ENCODE results near the gene BPIFB1.

The BPIFB1 gene

GRCh38 chr20:33349493-33349892, 66.5 kb downstream of the BPIFB1 start:
- TF ChIP-seq, protein P1, sequence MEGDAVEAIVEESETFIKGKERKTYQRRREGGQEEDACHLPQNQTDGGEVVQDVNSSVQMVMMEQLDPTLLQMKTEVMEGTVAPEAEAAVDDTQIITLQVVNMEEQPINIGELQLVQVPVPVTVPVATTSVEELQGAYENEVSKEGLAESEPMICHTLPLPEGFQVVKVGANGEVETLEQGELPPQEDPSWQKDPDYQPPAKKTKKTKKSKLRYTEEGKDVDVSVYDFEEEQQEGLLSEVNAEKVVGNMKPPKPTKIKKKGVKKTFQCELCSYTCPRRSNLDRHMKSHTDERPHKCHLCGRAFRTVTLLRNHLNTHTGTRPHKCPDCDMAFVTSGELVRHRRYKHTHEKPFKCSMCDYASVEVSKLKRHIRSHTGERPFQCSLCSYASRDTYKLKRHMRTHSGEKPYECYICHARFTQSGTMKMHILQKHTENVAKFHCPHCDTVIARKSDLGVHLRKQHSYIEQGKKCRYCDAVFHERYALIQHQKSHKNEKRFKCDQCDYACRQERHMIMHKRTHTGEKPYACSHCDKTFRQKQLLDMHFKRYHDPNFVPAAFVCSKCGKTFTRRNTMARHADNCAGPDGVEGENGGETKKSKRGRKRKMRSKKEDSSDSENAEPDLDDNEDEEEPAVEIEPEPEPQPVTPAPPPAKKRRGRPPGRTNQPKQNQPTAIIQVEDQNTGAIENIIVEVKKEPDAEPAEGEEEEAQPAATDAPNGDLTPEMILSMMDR (conservative IDR thresholded peaks at IDR 0.05; ENCODE audit: low read length), result no peak
- no peak for DNase-seq (ENCODE audit: low read depth)
- H3K4me3 ChIP-seq (ENCODE audit: low read length), result no peak overlapping the region

DNA sequence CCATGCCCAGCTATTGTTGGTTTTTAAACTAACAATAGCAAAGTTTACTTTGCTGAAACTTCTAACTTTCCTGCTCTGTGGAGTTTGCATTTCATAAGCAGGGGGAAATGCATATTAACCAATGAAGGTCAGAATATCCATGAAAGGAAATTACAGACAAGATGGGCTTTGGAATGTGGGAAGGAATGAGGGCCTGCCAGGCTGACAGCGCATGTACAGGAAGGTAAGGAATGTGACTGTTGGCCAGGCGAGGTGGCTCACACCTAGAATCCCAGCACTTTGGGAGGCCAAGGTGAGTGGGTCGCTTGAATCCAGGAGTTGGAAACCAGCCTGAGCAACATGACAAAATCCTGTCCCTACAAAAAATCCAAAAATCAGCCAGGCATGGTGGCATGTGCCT, 68.7 kb downstream of the BPIFB1 start:
- DNase-seq (ENCODE audit: low read depth), result no peak
- TF ChIP-seq, protein P1 (conservative IDR thresholded peaks at IDR 0.05; ENCODE audit: low read length), result no peak
- no peak overlapping the region for H3K4me3 ChIP-seq (ENCODE audit: low read length)

GRCh38 chr20:33352258-33353012, 69.4 kb downstream of the BPIFB1 start:
- DNase-seq (ENCODE audit: low read depth), result no peak
- TF ChIP-seq, protein P1 (conservative IDR thresholded peaks at IDR 0.05; ENCODE audit: low read length), result no peak
- H3K4me3 ChIP-seq (ENCODE audit: low read length), result no peak overlapping the region

GRCh38 chr20:33353013-33353402, 70.0 kb downstream of the BPIFB1 start:
- DNase-seq (ENCODE audit: low read depth), result no peak
- TF ChIP-seq, protein P1 (conservative IDR thresholded peaks at IDR 0.05; ENCODE audit: low read length), result no peak
- H3K4me3 ChIP-seq (ENCODE audit: low read length), result no peak overlapping the region

Measured in AG10803 (cell line).